ENCODE data around the gene TMEM60.

GRCh38 chr7:77765906-77766800 is 32.1 kb downstream of the TMEM60 start:
- TF ChIP-seq CTCF (IDR thresholded peaks at IDR 0.05) (no peak), POLR2A (IDR thresholded peaks at IDR 0.05) (no peak)

Data from thyroid gland (tissue), 4 donors.